Measurements from ENCODE around the gene KREMEN2.

Gene KREMEN2

GRCh38 chr16:2973093-2973492 lies 9.0 kb downstream of the KREMEN2 start:
- H3K36me3 Mint-ChIP-seq (ENCODE audit: low read depth) = no peaks in the 10 kb centered on the region
- peaks cover 3% of the 10 kb centered on the region for H3K27me3 Mint-ChIP-seq (ENCODE audit: low read depth, poor library complexity)
- H3K4me1 Mint-ChIP-seq = peaks cover 24% of the 10 kb centered on the region
- no peaks in the 10 kb centered on the region for H3K9me3 Mint-ChIP-seq
- DNase-seq = no peak
- no peak overlapping the region for H3K27ac Mint-ChIP-seq
- TF ChIP-seq CTCF (IDR thresholded peaks at IDR 0.05) = no peak
- H3K4me3 Mint-ChIP-seq = no peak overlapping the region

DNA sequence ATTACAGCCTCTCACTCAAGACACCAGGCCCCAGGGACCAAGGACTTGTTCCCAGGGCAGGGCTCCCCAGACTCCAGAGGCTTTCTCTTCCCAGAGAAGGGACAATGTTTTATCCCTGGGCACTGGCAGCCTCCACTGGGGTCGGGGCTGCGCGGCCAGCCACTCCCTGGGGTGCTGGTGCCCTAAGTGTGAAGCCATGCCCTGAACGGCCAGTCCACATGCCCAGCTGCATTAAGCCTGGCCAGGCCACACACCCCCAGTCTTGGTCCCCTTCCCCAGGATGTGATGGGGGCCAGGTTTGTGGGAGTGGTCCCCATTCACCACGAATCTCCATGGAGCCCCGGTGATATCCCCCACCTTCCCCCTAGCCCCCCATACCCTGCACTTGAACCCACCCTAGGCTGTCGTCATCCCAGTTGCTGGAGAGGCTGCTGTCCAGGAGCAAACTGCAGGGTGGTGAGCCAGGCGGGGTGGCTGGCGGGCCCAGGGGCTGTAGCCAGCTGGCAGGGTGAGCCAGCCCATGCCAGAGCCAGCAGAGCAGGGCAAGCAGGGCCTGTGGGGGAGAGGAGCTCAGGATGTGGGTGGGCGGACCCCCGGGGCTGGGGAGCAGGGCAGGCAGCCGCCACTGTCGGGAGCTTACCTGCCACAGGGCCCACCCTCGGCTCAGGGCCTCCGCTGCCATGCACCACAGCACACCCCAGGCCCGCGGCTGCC lies 9.7 kb downstream of the KREMEN2 start:
- peaks cover 3% of the 10 kb centered on the region for H3K27me3 Mint-ChIP-seq (ENCODE audit: low read depth, poor library complexity)
- H3K36me3 Mint-ChIP-seq (ENCODE audit: low read depth) = no peaks in the 10 kb centered on the region
- TF ChIP-seq CTCF (IDR thresholded peaks at IDR 0.05) = no peak
- no peak overlapping the region for H3K27ac Mint-ChIP-seq
- no peak for DNase-seq
- no peaks in the 10 kb centered on the region for H3K9me3 Mint-ChIP-seq
- H3K4me3 Mint-ChIP-seq = no peak overlapping the region
- H3K4me1 Mint-ChIP-seq = peaks cover 18% of the 10 kb centered on the region

DNA sequence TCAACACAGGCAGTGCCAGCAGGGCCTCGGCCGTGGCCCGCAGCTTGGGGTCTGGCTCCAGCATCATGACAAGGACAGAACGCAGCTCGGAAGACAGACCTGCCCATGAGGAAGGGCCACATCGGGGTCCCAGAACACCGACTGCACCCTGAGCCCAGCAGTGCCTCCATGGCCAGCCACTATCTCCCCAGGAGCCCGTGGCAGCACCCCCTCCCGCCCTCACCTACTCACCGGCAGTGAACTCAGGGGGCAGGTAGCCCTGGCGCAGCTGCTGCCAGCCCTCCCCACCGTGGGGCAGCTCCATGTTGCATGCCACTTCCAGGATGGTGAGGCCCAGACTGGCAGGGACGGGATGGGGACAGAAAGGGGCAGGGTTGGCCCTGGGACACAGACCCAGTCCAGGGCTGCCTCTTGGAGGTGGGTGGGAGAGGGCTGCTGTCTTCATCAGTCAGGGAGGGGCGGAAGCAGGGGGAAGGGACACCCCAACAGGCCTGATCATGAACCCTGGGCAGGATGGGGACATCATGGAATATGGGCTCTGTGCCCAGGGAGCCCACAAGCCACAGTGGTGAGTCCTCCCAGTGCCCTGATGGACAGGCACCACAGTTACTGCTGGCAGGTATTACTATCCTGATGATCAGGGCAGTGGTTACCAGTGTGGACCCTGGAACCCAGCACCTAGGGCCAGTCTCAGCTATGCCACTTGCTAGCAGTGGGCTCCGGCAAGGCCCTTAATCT lies 10.4 kb downstream of the KREMEN2 start:
- Mint-ChIP-seq H3K4me3 (no peak overlapping the region), H3K9me3 (no peaks in the 10 kb centered on the region), H3K27ac (no peak overlapping the region), H3K27me3 (ENCODE audit: low read depth, poor library complexity) (peaks cover 3% of the 10 kb centered on the region), H3K36me3 (ENCODE audit: low read depth) (no peaks in the 10 kb centered on the region), H3K4me1 (peaks cover 18% of the 10 kb centered on the region)
- DNase-seq = no peak
- TF ChIP-seq CTCF (IDR thresholded peaks at IDR 0.05) = no peak

- Mint-ChIP-seq H3K4me1 (peaks cover 18% of the 10 kb centered on the region), H3K36me3 (ENCODE audit: low read depth) (no peaks in the 10 kb centered on the region), H3K27me3 (ENCODE audit: low read depth, poor library complexity) (peaks cover 3% of the 10 kb centered on the region), H3K4me3 (no peak overlapping the region), H3K27ac (no peak overlapping the region), H3K9me3 (no peaks in the 10 kb centered on the region)
- TF ChIP-seq CTCF (IDR thresholded peaks at IDR 0.05) = no peak
- DNase-seq = no peak
These were observed 11.2 kb downstream of the KREMEN2 start for GRCh38 chr16:2975161-2975795.

GRCh38 chr16:2976201-2976600 lies 12.1 kb downstream of the KREMEN2 start:
- Mint-ChIP-seq H3K36me3 (ENCODE audit: low read depth) (no peaks in the 10 kb centered on the region), H3K4me3 (no peak overlapping the region)

More at GRCh38 chr16:2976201-2976600, 12.1 kb downstream of the KREMEN2 start:
- peaks cover 3% of the 10 kb centered on the region for H3K27me3 Mint-ChIP-seq (ENCODE audit: low read depth, poor library complexity)
- no peaks in the 10 kb centered on the region for H3K9me3 Mint-ChIP-seq
- DNase-seq = no peak
- no peak for TF ChIP-seq CTCF (IDR thresholded peaks at IDR 0.05)
- H3K4me1 Mint-ChIP-seq = peaks cover 16% of the 10 kb centered on the region
- H3K27ac Mint-ChIP-seq = no peak overlapping the region

All from nephron progenitor cell (in vitro differentiated cells).